GM23248 (cell line): ENCODE measurements around the gene C2CD4D. TPM values are rescaled to one million over a fixed set of nuclear protein-coding genes. Genes with fewer than 3 reads are reported as not detected.
A peak's percentile ranks its signal among the peaks of the same experiment; 100 is the strongest.
"Not testable (repeated sequence)": the region's sequence is repeated elsewhere in the genome, so short reads cannot be mapped to it uniquely, and the experiment has no call there.

Experiments
- DNase-seq: peaks from one replicate; pipeline ENCODE4 v3.0.0-alpha.2; 2015
- H2AFZ ChIP-seq: fragments of 200-600 bp; sonication (generic); 2 replicates; pipeline ENCODE4 v1.6.1; 2016; ENCODE audit warnings: antibody characterized with exemption
- H3F3A ChIP-seq: fragments of 200-600 bp; sonication (generic); 2 replicates; pipeline ENCODE4 v1.6.1; 2016; ENCODE audit warnings: mild to moderate bottlenecking, antibody characterized with exemption, mixed run types; ENCODE audit not compliant: insufficient read depth
- H3K27ac ChIP-seq: fragments of 200-600 bp; sonication (generic); 2 replicates; pipeline ENCODE4 v1.5.1; 2016; ENCODE audit warnings: mild to moderate bottlenecking
- H3K27me3 ChIP-seq: fragments of 200-600 bp; sonication (generic); replicated peaks from 2 replicates; pipeline ENCODE4 v1.6.1; 2016; ENCODE audit warnings: mild to moderate bottlenecking; ENCODE audit not compliant: insufficient read depth
- H3K36me3 ChIP-seq: fragments of 200-600 bp; sonication (generic); 2 replicates; pipeline ENCODE4 v1.6.1; 2016; ENCODE audit warnings: low read depth, mild to moderate bottlenecking
- H3K4me1 ChIP-seq: fragments of 200-600 bp; sonication (generic); 2 replicates; pipeline ENCODE4 v1.6.1; 2016; ENCODE audit warnings: mild to moderate bottlenecking; ENCODE audit not compliant: insufficient read depth
- H3K4me2 ChIP-seq: fragments of 200-600 bp; sonication (generic); one replicate; pipeline ENCODE4 v1.6.1; 2016; ENCODE audit warnings: mild to moderate bottlenecking; ENCODE audit not compliant: unreplicated experiment
- H3K4me3 ChIP-seq: fragments of 200-600 bp; sonication (generic); 2 replicates; pipeline ENCODE4 v1.5.1; 2016; ENCODE audit warnings: mild to moderate bottlenecking
- H3K79me2 ChIP-seq: fragments of 200-600 bp; sonication (generic); 2 replicates; pipeline ENCODE4 v1.6.1; 2016; ENCODE audit warnings: mild to moderate bottlenecking; ENCODE audit not compliant: insufficient read depth
- H3K9ac ChIP-seq: fragments of 200-600 bp; sonication (generic); 2 replicates; pipeline ENCODE4 v1.6.1; 2016; ENCODE audit warnings: mild to moderate bottlenecking
- H3K9me2 ChIP-seq: fragments of 200-600 bp; sonication (generic); 2 replicates; pipeline ENCODE4 v1.6.1; 2016; ENCODE audit warnings: mixed run types, mild to moderate bottlenecking, moderate library complexity; ENCODE audit not compliant: insufficient read depth
- H3K9me3 ChIP-seq: fragments of 200-600 bp; sonication (generic); one replicate; pipeline ENCODE4 v1.6.1; 2017; ENCODE audit warnings: low read depth
- H4K20me1 ChIP-seq: fragments of 200-600 bp; sonication (generic); 2 replicates; pipeline ENCODE4 v1.6.0; 2016; ENCODE audit not compliant: insufficient read depth
- EZH2 ChIP-seq: fragments of 200-600 bp; sonication (generic); IDR thresholded peaks from 2 replicates; pipeline ENCODE4 v1.6.1; 2018; ENCODE audit warnings: antibody characterized with exemption, mild to moderate bottlenecking; ENCODE audit not compliant: insufficient read depth, poor library complexity, severe bottlenecking
- EZH2phosphoT487 ChIP-seq: fragments of 200-600 bp; sonication (generic); IDR thresholded peaks from 2 replicates; pipeline ENCODE4 v1.6.1; 2018; ENCODE audit warnings: antibody characterized with exemption, moderate library complexity, mild to moderate bottlenecking, low read depth; ENCODE audit not compliant: insufficient read depth
- WGBS, 2 experiments: methylation state at CpG; one replicate each; pipeline ENCODE4 v1.1.6; 2015 to 2017; ENCODE audit warnings: low lambda C conversion rate in 2 of 2, low coverage in 1 of 2; ENCODE audit errors: missing lambda C conversion rate in 2 of 2; 5-methylcytosine and 5-hydroxymethylcytosine counted together
- in situ Hi-C: fragments of 300-500 bp; cut with MboI; formaldehyde crosslinking; loops from 2 replicates; pipeline ENCODE4 v1.15.0; 2020
- polyA plus RNA-seq: library from polyadenylated mRNA; unstranded; fragments of >200 nt; fragmentation: Nextera tagmentation; extraction: Ambion mirVana; gene quantifications from 2 replicates; pipeline ENCODE4 v1.2.1, GENCODE V29; 2016
- total RNA-seq: library from RNA; depleted of rRNA; stranded (reverse); fragments of >200 nt; shearing (Covaris generic); gene quantifications from 2 replicates; pipeline ENCODE4 v1.2.3, GENCODE V29; 2014; rRNA removed

Gene C2CD4D
- 0.13 TPM in 1 of 2 replicates, not detected in the other for total RNA-seq
- polyA plus RNA-seq = 0.14 and 0.16 TPM in 2 replicates

- Histone ChIP-seq H3K9ac (0 out of 2 replicates have a peak within 1 kb of the TSS, but pooled peaks have one; percentile 6), H2AFZ (peak within 1 kb of the TSS; percentile 70), H3K4me3 (peak within 1 kb of the TSS; percentile 55), H3K9me3 (no peaks in the 10 kb centered on the region), H3F3A (peaks cover 11% of the 10 kb centered on the region; the same call in 1 of the 2 replicates), H4K20me1 (no peaks in the 10 kb centered on the region), H3K4me1 (no peaks in the 10 kb centered on the region), H3K79me2 (no peaks in the 10 kb centered on the region), H3K4me2 (peak within 1 kb of the TSS; percentile 55), H3K9me2 (no peaks in the 10 kb centered on the region), H3K36me3 (no peaks in the 10 kb centered on the region), H3K27me3 (peaks cover 21% of the 10 kb centered on the region), H3K27ac (no peak within 1 kb of the TSS)
- 53 to 56% methylated on average over 41 to 47 of the region's 47 CpGs for WGBS, 2 experiments
- in situ Hi-C loops = no loop called here
- DNase-seq = no peak
- TF ChIP-seq EZH2phosphoT487 = no peak
- TF ChIP-seq EZH2 = no peak
Observed at GRCh38 chr1:151839457-151840403, at the start of gene C2CD4D. C2CD4D (minus strand) TSS chr1:151839820; CDS start chr1:151838989, 831 bp downstream.

- Histone ChIP-seq H3K9me2 (no peaks in the 10 kb centered on the region), H3K4me2 (no peak overlapping the region), H3K36me3 (0 out of 2 replicates have a peak, but pooled peaks cover 3% of the 10 kb centered on the region), H3K4me1 (peaks cover 32% of the 10 kb centered on the region), H3F3A (peaks cover 33% of the 10 kb centered on the region), H2AFZ (no peak overlapping the region), H3K79me2 (no peaks in the 10 kb centered on the region), H4K20me1 (no peaks in the 10 kb centered on the region), H3K27ac (no peak overlapping the region), H3K9ac (no peak overlapping the region), H3K9me3 (no peaks in the 10 kb centered on the region), H3K4me3 (no peak overlapping the region), H3K27me3 (no peaks in the 10 kb centered on the region)
- TF ChIP-seq EZH2phosphoT487 = no peak
- TF ChIP-seq EZH2 = no peak
- WGBS, 2 experiments = 71 to 84% methylated on average over 2 of the region's 2 CpGs
- in situ Hi-C loops = no loop called here
- peak; percentile 45 for DNase-seq
Observed at GRCh38 chr1:151888972-151889570, 49.5 kb upstream of the C2CD4D start.

- 9 to 17% methylated on average over 1 of the region's 1 CpG for WGBS, 2 experiments
- H3K36me3 ChIP-seq = 0 out of 2 replicates have a peak, but pooled peaks cover 3% of the 10 kb centered on the region
- in situ Hi-C loops = no loop called here
- H3K9me2 ChIP-seq = no peaks in the 10 kb centered on the region
- DNase-seq = peak; percentile 79
- no peaks in the 10 kb centered on the region for H4K20me1 ChIP-seq
- H3K4me2 ChIP-seq = peak overlapping the region; percentile 59
- no peaks in the 10 kb centered on the region for H3K9me3 ChIP-seq
- TF ChIP-seq EZH2phosphoT487 = no peak
- no peak for TF ChIP-seq EZH2
- H2AFZ ChIP-seq = no peak overlapping the region
- peak overlapping the region; percentile 71 for H3K27ac ChIP-seq
- H3K79me2 ChIP-seq = no peaks in the 10 kb centered on the region
- H3K9ac ChIP-seq = peak overlapping the region; percentile 32; the same call in 1 of the 2 replicates
- peaks cover 22% of the 10 kb centered on the region for H3F3A ChIP-seq
- H3K4me1 ChIP-seq = peaks cover 19% of the 10 kb centered on the region
- no peak overlapping the region for H3K4me3 ChIP-seq
- H3K27me3 ChIP-seq = no peaks in the 10 kb centered on the region
Observed at GRCh38 chr1:151887028-151887427, 47.4 kb upstream of the C2CD4D start.

GRCh38 chr1:151885479-151885878, 45.9 kb upstream of the C2CD4D start:
- Histone ChIP-seq H3K4me2 (no peak overlapping the region), H3K9me3 (no peaks in the 10 kb centered on the region), H3K4me1 (peaks cover 14% of the 10 kb centered on the region), H2AFZ (no peak overlapping the region), H4K20me1 (no peaks in the 10 kb centered on the region), H3K27me3 (no peaks in the 10 kb centered on the region), H3K9me2 (no peaks in the 10 kb centered on the region), H3K79me2 (no peaks in the 10 kb centered on the region), H3K27ac (no peak overlapping the region), H3K36me3 (0 out of 2 replicates have a peak, but pooled peaks cover 3% of the 10 kb centered on the region), H3K4me3 (no peak overlapping the region), H3F3A (peaks cover 15% of the 10 kb centered on the region), H3K9ac (no peak overlapping the region)
- 37 to 53% methylated on average over 1 of the region's 1 CpG for WGBS, 2 experiments
- TF ChIP-seq EZH2 (no peak), EZH2phosphoT487 (no peak)
- DNase-seq = no peak
- in situ Hi-C loops = no loop called here

DNA sequence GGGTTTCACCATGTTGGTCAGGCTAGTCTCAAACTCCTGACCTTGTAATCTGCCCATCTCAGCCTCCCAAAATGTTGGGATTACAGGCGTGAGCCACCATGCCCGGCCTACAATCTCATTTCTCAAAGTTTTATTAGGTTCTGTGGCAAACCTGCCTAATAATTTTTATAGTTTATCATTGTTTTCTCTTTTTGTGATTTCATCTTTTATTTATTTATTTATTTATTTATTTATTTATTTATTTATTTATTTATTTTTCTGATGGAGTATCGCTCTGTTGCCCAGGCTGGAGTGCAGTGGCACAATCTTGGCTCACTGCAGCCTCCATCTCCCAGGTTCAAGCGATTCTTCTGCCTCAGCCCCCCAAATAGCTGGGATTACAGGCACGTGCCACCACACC, 45.3 kb upstream of the C2CD4D start:
- H4K20me1 ChIP-seq, H3K36me3 ChIP-seq, H3K9ac ChIP-seq, H3K4me2 ChIP-seq, H3K4me3 ChIP-seq, H3K9me2 ChIP-seq, H3K9me3 ChIP-seq, H3K79me2 ChIP-seq, H3K27me3 ChIP-seq, in situ Hi-C loops, DNase-seq, H2AFZ ChIP-seq, H3K27ac ChIP-seq: not testable (repeated sequence)
- Histone ChIP-seq H3F3A (peaks cover 15% of the 10 kb centered on the region), H3K4me1 (peaks cover 14% of the 10 kb centered on the region)
- 92 to 95% methylated on average over 5 of the region's 5 CpGs for WGBS, 2 experiments

DNA sequence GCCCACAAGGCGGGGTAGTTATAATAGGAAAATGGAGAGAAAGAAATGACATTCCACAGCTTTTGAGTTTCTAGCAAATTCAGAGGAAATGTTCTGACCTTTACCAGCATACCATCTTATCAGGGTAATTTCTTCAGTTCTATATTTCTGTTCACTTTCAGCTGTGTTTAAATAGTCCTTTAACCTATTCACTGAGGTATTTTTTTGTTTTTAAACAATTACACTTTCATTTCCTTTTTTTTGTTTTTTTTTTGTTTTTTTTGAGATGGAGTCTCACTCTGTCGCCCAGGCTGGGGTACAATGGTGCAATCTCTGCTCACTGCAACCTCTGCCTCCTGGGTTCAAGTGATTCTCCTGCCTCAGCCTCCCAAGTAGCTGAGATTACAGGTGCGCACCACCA, 44.8 kb upstream of the C2CD4D start:
- H3F3A ChIP-seq = peaks cover 15% of the 10 kb centered on the region
- H3K4me1 ChIP-seq = peaks cover 14% of the 10 kb centered on the region
- DNase-seq, H3K27me3 ChIP-seq, H3K9me3 ChIP-seq, H3K9me2 ChIP-seq, H3K4me3 ChIP-seq, H3K9ac ChIP-seq, H4K20me1 ChIP-seq, H3K27ac ChIP-seq, H3K36me3 ChIP-seq, H2AFZ ChIP-seq, in situ Hi-C loops, H3K79me2 ChIP-seq, H3K4me2 ChIP-seq: not testable (repeated sequence)
- 100% methylated on average over 3 of the region's 3 CpGs for WGBS, 2 experiments
